Measurements from ENCODE around the gene TMEM187.

Gene TMEM187

DNA sequence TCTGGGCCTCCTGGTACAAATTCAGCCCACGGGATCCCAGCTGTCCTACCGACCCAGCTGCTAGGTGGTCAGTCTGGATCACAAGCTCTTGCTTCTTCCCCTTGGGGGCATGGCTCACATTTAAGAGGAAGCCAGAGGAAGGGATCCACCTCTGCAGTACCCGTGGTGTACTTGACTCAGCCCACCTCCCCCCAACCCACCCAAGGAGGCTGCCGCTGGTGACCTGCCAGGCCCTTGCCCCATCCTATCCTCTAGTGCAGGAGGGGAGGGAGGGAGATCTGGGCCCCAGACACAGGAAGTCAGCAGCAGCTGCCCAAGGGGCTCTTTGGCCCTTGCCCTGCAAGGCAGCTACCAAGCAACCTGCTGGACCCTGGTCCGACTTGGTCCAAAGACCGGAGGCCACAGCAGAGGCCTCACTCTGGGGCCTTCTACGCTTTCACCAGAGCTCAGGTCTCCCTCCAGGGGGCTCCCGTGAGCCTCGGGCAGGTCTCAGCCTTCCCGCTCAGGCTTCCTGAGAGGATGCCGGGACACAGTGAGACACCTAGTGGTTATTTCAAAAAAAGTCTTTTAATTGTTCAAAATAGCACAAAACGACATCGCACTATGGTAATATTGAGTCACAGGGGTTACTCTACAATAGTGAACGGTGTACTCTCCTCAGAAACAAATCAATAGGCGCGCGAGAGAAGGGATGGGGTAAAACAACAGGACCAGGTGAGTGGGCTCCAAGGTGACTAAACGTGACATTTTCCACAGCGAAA is 25.4 kb upstream of the TMEM187 start:
- Histone ChIP-seq H3K27ac (ENCODE audit: insufficient read depth, low read depth, low read length, poor library complexity, severe bottlenecking) (peak overlapping the region; percentile 76), H3K4me1 (ENCODE audit: control insufficient read depth, insufficient read depth, low read length) (no peaks in the 10 kb centered on the region), H3K27me3 (ENCODE audit: control insufficient read depth, insufficient read depth, low read length, poor library complexity, severe bottlenecking) (no peaks in the 10 kb centered on the region), H3K9me3 (ENCODE audit: control insufficient read depth, low read length) (no peaks in the 10 kb centered on the region), H3K4me3 (ENCODE audit: insufficient read depth, low read depth, low read length) (no peak overlapping the region), H3K36me3 (ENCODE audit: control insufficient read depth, insufficient read depth, low read length) (peaks cover 6% of the 10 kb centered on the region)
- WGBS, 2 experiments, result 46 to 59% methylated on average over 15 to 19 of the region's 19 CpGs

DNA sequence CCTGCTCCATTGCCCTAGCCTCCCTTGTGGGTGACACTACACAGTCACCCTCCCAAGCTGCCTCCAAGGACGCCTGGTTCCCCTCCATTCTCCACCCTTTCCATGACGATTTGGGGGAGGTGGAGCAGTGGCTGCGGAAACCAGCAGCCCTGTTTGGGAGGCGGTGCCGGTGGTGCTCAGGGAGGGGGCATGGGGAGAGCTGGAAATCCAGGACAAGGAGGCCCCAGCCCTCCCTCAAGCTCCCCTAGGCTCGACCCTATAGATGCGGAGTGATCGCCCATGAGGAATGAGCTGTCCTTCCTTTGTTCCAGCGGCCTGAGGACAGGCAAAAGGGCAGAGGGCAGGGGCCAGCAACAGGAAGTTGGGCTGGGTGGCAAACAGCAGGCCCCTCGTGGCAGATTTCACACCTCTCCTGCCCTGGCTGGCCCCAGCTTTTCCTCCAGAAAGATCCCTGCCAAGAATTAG is 24.5 kb upstream of the TMEM187 start:
- H3K4me3 ChIP-seq (ENCODE audit: insufficient read depth, low read depth, low read length), result no peak overlapping the region
- H3K36me3 ChIP-seq (ENCODE audit: control insufficient read depth, insufficient read depth, low read length), result peaks cover 14% of the 10 kb centered on the region
- H3K9me3 ChIP-seq (ENCODE audit: control insufficient read depth, low read length), result no peaks in the 10 kb centered on the region
- WGBS, 2 experiments, result 27 to 35% methylated on average over 8 to 10 of the region's 10 CpGs
- no peaks in the 10 kb centered on the region for H3K27me3 ChIP-seq (ENCODE audit: control insufficient read depth, insufficient read depth, low read length, poor library complexity, severe bottlenecking)
- no peaks in the 10 kb centered on the region for H3K4me1 ChIP-seq (ENCODE audit: control insufficient read depth, insufficient read depth, low read length)
- H3K27ac ChIP-seq (ENCODE audit: insufficient read depth, low read depth, low read length, poor library complexity, severe bottlenecking), result peak overlapping the region; percentile 76

DNA sequence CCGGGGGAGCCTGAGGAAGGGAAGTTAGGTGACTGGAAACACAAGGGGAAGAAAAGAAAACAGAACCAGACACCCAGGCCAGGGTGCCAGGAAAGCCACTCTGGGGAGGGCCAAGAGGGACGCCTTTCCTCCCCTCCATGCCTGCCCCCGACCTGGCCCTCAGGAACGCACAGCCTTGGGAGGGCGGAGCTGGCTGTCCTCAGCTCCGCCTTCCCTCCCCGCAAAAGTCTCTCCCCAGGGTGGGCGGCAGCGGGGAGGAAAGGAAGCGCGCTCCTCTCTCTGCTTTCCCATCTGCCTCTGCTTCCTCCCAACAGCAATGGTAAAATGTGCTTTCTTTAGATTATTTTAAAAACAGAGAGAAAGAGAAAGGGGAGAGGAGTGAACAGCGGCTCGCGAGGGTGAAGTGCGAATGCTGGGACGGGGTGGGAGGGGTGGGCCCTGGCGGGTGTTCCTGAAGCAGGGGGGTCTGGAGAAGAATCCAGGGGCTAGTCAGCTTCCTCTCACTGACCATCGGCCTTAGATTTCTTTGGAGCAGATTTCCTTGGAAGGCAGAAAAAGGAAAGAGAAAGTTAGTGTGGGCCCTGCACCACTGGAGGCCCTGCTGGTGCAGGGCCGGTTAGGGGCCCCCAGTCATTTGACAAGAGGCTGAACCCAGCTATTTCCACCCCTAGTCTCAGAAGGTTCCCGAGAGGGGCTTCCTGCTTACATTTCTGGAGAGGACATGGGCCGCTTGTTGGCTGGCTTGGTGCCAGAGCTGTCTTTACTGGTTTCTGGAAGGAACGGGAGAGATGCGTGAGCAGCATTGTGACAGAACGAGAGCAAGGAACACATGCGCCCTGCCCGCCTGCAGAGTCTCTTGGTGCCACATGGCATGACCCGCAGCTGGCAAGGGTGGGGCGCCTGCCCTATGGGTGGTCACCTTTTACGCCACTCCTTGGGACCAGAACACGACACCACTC is 23.4 kb upstream of the TMEM187 start:
- 71 to 74% methylated on average over 26 to 28 of the region's 30 CpGs for WGBS, 2 experiments
- H3K27me3 ChIP-seq (ENCODE audit: control insufficient read depth, insufficient read depth, low read length, poor library complexity, severe bottlenecking), result no peaks in the 10 kb centered on the region
- peak overlapping the region; percentile 66 for H3K27ac ChIP-seq (ENCODE audit: insufficient read depth, low read depth, low read length, poor library complexity, severe bottlenecking)
- peaks cover 14% of the 10 kb centered on the region for H3K36me3 ChIP-seq (ENCODE audit: control insufficient read depth, insufficient read depth, low read length)
- no peaks in the 10 kb centered on the region for H3K4me1 ChIP-seq (ENCODE audit: control insufficient read depth, insufficient read depth, low read length)
- H3K4me3 ChIP-seq (ENCODE audit: insufficient read depth, low read depth, low read length), result no peak overlapping the region
- H3K9me3 ChIP-seq (ENCODE audit: control insufficient read depth, low read length), result no peaks in the 10 kb centered on the region

DNA sequence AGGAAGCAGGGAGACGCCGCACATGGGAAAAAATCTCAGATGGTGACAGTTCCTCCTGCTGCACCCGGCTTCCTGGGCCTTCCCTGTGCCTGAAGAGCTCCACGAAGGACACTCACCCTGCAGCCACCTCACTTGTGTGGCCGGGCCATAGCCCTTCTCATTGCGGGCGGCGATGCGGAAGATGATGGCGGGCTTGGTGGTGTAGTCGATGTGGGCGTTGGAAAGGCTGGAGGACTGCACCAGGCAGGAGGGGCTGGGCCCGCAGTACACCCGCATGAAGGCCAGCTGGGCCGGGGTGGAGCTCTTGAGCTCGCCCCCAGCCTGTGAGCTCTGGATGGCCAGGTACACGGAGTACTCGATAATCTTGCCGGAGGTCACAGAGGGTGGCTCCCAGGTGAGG is 22.4 kb upstream of the TMEM187 start:
- 89 to 90% methylated on average over 19 of the region's 19 CpGs for WGBS, 2 experiments
- Histone ChIP-seq H3K4me1 (ENCODE audit: control insufficient read depth, insufficient read depth, low read length) (no peaks in the 10 kb centered on the region), H3K36me3 (ENCODE audit: control insufficient read depth, insufficient read depth, low read length) (peaks cover 14% of the 10 kb centered on the region), H3K4me3 (ENCODE audit: insufficient read depth, low read depth, low read length) (no peak overlapping the region), H3K27ac (ENCODE audit: insufficient read depth, low read depth, low read length, poor library complexity, severe bottlenecking) (no peak overlapping the region), H3K9me3 (ENCODE audit: control insufficient read depth, low read length) (no peaks in the 10 kb centered on the region), H3K27me3 (ENCODE audit: control insufficient read depth, insufficient read depth, low read length, poor library complexity, severe bottlenecking) (no peaks in the 10 kb centered on the region)

DNA sequence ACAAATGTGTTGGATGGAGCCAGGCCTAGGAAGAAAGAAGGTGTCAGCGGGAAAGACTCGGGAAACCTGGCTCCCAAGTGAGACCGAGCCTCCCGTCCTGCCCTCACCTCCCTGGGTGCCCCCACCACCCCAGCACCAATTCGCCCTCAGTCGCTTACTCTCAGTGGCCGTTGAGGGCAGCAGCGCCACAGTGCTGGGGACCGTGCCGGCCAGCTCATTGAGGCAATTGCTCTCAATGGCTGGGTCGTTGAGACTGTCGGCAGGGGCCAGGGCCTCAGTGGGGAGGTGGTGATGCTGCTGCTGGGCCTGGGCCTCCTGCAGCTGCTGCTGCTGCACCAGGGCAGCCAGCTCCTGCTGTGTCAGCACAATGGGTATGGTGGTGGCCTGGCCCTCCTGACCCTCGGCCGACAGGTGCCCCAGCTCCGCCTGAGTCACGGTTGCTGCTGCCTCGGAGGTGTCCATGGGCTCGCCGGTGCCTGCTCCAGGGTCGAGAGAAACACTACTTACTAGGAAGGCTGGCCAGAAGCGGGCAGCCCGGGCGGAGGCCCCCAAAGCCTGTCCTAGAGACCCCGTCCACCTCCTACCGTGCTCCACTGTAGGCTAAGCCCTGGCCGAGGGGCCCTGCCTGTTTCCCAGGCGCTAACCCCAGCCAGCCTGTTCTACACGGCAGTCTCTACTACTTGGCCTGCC is 20.7 kb upstream of the TMEM187 start:
- Histone ChIP-seq H3K4me1 (ENCODE audit: control insufficient read depth, insufficient read depth, low read length) (no peaks in the 10 kb centered on the region), H3K36me3 (ENCODE audit: control insufficient read depth, insufficient read depth, low read length) (peaks cover 19% of the 10 kb centered on the region), H3K27ac (ENCODE audit: insufficient read depth, low read depth, low read length, poor library complexity, severe bottlenecking) (no peak overlapping the region), H3K4me3 (ENCODE audit: insufficient read depth, low read depth, low read length) (no peak overlapping the region), H3K27me3 (ENCODE audit: control insufficient read depth, insufficient read depth, low read length, poor library complexity, severe bottlenecking) (no peaks in the 10 kb centered on the region), H3K9me3 (ENCODE audit: control insufficient read depth, low read length) (no peaks in the 10 kb centered on the region)
- 94 to 95% methylated on average over 28 of the region's 28 CpGs for WGBS, 2 experiments

DNA sequence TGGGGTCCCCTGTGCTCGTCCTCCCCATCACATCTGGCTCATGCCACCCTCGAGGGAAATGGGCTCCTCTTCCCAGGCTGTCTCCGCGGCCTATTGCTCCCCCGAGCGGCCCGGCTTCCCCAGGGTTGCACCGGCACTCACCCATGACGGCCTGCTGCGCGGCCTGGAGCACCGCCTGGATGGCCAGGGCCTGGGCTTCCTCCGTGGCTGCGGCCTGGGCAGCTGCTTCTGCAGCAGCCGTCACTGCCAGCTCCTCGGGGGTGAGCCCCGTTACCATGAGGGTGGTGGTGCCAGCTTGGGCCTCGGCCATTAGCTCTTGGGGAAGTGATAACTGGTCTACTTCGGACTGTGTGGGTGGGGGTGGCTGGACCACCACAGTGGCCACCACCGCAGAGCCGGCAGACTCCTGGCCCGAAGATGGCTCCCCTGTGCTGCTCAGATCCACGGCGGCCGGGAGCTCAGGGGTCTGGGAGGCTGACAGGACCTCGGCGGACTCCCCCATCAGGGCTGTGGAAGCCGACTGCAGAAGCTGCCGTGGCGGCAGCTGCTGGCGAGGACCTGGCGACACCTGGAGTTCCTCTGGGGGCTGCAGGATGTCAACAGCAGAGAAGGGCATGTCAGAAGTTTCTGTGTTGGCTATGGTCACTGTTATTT is 20.1 kb upstream of the TMEM187 start:
- H3K36me3 ChIP-seq (ENCODE audit: control insufficient read depth, insufficient read depth, low read length), result peaks cover 20% of the 10 kb centered on the region
- WGBS, 2 experiments, result 96% methylated on average over 32 of the region's 32 CpGs

DNA sequence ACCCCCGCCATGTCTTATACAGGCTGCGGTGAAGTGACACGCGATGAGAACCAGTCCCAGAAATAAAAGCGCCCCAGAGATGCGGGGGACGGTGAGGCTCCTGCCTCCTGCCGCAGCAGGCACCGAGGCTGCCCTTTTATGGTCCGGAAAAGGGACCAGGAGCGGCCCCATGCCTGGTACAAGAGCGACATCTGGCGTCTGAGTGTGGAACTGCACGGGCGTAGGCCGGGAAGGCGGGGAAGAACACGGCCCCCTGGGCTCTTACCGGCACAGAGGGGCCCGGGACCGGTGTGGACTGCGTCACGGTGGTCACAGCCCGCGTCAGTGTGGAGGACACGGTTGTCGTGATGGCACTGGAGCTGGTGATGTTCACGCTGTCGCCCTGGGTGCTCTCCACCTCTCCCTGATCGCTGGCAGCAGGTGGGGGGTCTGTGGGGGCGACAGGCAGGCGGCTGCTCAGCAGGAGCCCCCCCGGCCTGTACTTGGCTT is 19.2 kb upstream of the TMEM187 start:
- Histone ChIP-seq H3K9me3 (ENCODE audit: control insufficient read depth, low read length) (no peaks in the 10 kb centered on the region), H3K27ac (ENCODE audit: insufficient read depth, low read depth, low read length, poor library complexity, severe bottlenecking) (no peak overlapping the region), H3K4me3 (ENCODE audit: insufficient read depth, low read depth, low read length) (no peak overlapping the region), H3K27me3 (ENCODE audit: control insufficient read depth, insufficient read depth, low read length, poor library complexity, severe bottlenecking) (no peaks in the 10 kb centered on the region), H3K36me3 (ENCODE audit: control insufficient read depth, insufficient read depth, low read length) (peaks cover 20% of the 10 kb centered on the region), H3K4me1 (ENCODE audit: control insufficient read depth, insufficient read depth, low read length) (no peaks in the 10 kb centered on the region)
- 34 to 41% methylated on average over 33 of the region's 33 CpGs for WGBS, 2 experiments

More for the DNA sequence above, 20.1 kb upstream of the TMEM187 start:
- Histone ChIP-seq H3K27ac (ENCODE audit: insufficient read depth, low read depth, low read length, poor library complexity, severe bottlenecking) (no peak overlapping the region), H3K4me3 (ENCODE audit: insufficient read depth, low read depth, low read length) (no peak overlapping the region), H3K27me3 (ENCODE audit: control insufficient read depth, insufficient read depth, low read length, poor library complexity, severe bottlenecking) (no peaks in the 10 kb centered on the region), H3K9me3 (ENCODE audit: control insufficient read depth, low read length) (no peaks in the 10 kb centered on the region), H3K4me1 (ENCODE audit: control insufficient read depth, insufficient read depth, low read length) (no peaks in the 10 kb centered on the region)

DNA sequence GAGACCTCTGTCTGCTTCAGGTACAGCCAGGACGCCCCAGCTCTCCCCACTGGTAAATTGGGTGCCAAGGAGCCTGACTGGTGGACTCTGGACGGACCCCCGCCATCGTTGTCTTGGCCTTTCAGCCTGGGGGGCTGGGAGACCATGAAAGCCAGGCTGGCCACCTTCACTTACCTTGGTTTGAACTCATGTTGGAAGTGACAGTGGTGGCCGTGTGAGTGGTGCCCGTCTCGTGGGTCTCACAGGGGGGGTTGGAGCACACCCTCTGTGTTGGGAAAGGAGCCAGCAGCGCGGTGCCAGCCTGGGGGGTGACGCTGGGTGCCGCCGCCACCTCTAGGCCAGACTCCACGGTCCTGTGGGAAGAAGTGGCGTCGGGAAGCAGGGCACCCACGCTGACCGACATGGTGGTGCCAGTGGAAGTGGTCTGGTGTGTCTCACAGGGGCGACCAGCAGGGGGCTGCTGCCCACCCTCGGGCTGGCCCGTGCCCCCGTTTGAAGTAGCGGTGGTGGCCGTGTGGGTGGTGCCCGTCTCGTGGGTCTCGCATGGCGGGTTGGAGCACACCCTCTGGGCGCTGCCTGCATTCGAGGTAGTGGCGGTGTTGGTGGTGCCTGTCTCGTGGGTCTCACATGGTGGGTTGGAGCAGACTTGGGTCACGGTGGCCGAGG is 18.5 kb upstream of the TMEM187 start:
- Histone ChIP-seq H3K9me3 (ENCODE audit: control insufficient read depth, low read length) (no peaks in the 10 kb centered on the region), H3K4me3 (ENCODE audit: insufficient read depth, low read depth, low read length) (no peak overlapping the region), H3K27ac (ENCODE audit: insufficient read depth, low read depth, low read length, poor library complexity, severe bottlenecking) (no peak overlapping the region), H3K27me3 (ENCODE audit: control insufficient read depth, insufficient read depth, low read length, poor library complexity, severe bottlenecking) (no peaks in the 10 kb centered on the region), H3K4me1 (ENCODE audit: control insufficient read depth, insufficient read depth, low read length) (no peaks in the 10 kb centered on the region), H3K36me3 (ENCODE audit: control insufficient read depth, insufficient read depth, low read length) (peaks cover 23% of the 10 kb centered on the region)
- WGBS, 2 experiments, result 95 to 96% methylated on average over 33 of the region's 33 CpGs

DNA sequence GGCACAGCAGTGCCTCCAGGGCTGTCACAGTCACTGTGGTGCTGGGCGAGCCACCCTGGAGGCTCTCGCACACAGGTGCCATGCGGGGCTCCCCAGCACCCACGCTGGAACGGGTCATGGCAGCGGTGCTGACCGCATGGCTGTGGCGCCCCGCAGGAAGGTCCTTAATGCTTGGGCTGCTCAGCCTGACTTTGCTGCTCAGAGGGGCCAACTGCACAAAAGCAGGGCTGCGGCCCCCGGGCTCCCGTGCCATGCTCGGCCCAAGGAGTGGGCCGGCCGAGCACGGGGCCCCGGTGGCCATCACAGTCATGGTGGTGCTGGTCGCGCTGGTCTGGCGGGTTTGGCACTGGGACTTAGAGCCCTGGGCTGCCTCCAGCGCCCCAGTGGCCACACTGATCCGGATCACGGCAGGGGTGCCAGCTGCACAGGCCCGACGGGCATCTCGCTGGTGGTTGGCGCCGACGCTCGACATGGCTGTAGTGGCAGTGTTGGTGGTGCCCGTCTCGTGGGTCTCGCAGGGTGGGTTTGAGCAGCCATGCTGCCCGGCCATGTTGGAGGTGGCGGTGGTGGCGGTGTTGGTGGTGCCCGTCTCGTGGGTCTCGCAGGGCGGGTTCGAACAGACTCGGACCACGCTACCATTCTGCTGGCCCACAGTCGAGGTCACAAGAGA is 17.9 kb upstream of the TMEM187 start:
- Histone ChIP-seq H3K9me3 (ENCODE audit: control insufficient read depth, low read length) (no peaks in the 10 kb centered on the region), H3K27me3 (ENCODE audit: control insufficient read depth, insufficient read depth, low read length, poor library complexity, severe bottlenecking) (no peaks in the 10 kb centered on the region), H3K27ac (ENCODE audit: insufficient read depth, low read depth, low read length, poor library complexity, severe bottlenecking) (no peak overlapping the region), H3K36me3 (ENCODE audit: control insufficient read depth, insufficient read depth, low read length) (peaks cover 25% of the 10 kb centered on the region), H3K4me3 (ENCODE audit: insufficient read depth, low read depth, low read length) (no peak overlapping the region), H3K4me1 (ENCODE audit: control insufficient read depth, insufficient read depth, low read length) (no peaks in the 10 kb centered on the region)
- WGBS, 2 experiments, result 94 to 96% methylated on average over 44 of the region's 44 CpGs

Data from ectodermal cell (in vitro differentiated cells).